Fibroblast of villous mesenchyme (primary cell): ENCODE data around the gene GPRC5B. TPM values are rescaled to one million over a fixed set of nuclear protein-coding genes. Genes with fewer than 3 reads are reported as not detected.

Experiments
- DNase-seq: peaks from one replicate; pipeline ENCODE4 v3.0.0-alpha.2; 2010; ENCODE audit warnings: low read depth
- H3K4me3 ChIP-seq: 2 replicates; pipeline ENCODE4 v1.5.1; 2011; ENCODE audit warnings: low read depth, mild to moderate bottlenecking, low read length
- CTCF ChIP-seq: IDR thresholded peaks from 2 replicates; pipeline ENCODE4 v1.5.1; 2012; ENCODE audit warnings: low read depth, mild to moderate bottlenecking, low read length; ENCODE audit not compliant: insufficient read depth
- total RNA-seq: library from RNA; depleted of rRNA; stranded (reverse); fragments of >200 nt; gene quantifications from 2 replicates; pipeline ENCODE4 v1.2.3, GENCODE V29; 2012

Gene GPRC5B
- 12.6 and 21.6 TPM in 2 replicates for total RNA-seq

- peak within 1 kb of the TSS; percentile 83 for H3K4me3 ChIP-seq
- peak; percentile 42 for DNase-seq
- no peak for TF ChIP-seq CTCF
Observed at GRCh38 chr16:19884611-19885450, at the start of gene GPRC5B. Gene GPRC5B, minus strand, starts transcription at chr16:19884848. Its CDS starts 12,003 bp downstream, at chr16:19872845.

GRCh38 chr16:19933740-19934139 lies 49.1 kb upstream of the GPRC5B start:
- no peak for TF ChIP-seq CTCF
- DNase-seq, result no peak
- H3K4me3 ChIP-seq, result no peak overlapping the region

GRCh38 chr16:19929062-19929511 lies 44.4 kb upstream of the GPRC5B start:
- no peak for TF ChIP-seq CTCF
- DNase-seq, result no peak

GRCh38 chr16:19928432-19928831 lies 43.8 kb upstream of the GPRC5B start:
- no peak for DNase-seq
- no peak overlapping the region for H3K4me3 ChIP-seq
- no peak for TF ChIP-seq CTCF

More at GRCh38 chr16:19929062-19929511, 44.4 kb upstream of the GPRC5B start:
- no peak overlapping the region for H3K4me3 ChIP-seq

GRCh38 chr16:19926449-19927390 lies 42.1 kb upstream of the GPRC5B start:
- H3K4me3 ChIP-seq, result no peak overlapping the region
- peak; percentile 57 for DNase-seq
- no peak for TF ChIP-seq CTCF

GRCh38 chr16:19923396-19923795 lies 38.7 kb upstream of the GPRC5B start:
- DNase-seq, result no peak
- no peak for TF ChIP-seq CTCF
- no peak overlapping the region for H3K4me3 ChIP-seq
